Measurements from ENCODE around the gene EXOC6. TPM values are rescaled to one million over a fixed set of nuclear protein-coding genes. Genes with fewer than 3 reads are reported as not detected.

The EXOC6 gene
- polyA plus RNA-seq, 1 donor from 2014 or later: 26.3 TPM

DNA sequence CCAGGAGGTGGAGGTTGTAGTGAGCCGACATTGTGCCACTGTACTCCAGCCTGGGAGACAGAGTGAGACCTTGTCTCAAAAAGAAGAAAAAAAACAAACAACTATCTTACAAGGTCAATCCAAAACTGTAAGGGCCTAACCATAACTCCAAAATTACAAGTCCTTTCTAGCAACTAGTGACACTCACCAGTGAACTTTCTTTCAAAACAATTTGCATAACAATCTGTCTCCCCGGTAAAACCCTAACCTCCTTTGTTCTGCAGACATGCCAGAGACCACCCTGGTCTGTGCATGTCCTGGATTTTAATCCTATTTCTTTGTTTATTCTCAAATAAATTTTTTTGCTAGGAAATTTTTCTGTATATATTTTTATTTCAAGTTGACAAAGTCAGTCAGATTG lies 68.1 kb downstream of the EXOC6 start:
- no peaks in the 10 kb centered on the region for H4K20me1 ChIP-seq (ENCODE audit: insufficient read depth)
- no peak overlapping the region for H3K4me3 ChIP-seq (ENCODE audit: low read length)
- TF ChIP-seq POLR2AphosphoS5 (IDR thresholded peaks at IDR 0.05) (no peak), SMC3 (conservative IDR thresholded peaks at IDR 0.05; ENCODE audit: poor library complexity) (no peak), TAF1 (IDR thresholded peaks at IDR 0.05; ENCODE audit: low read depth) (no peak), MXI1 (conservative IDR thresholded peaks at IDR 0.05; ENCODE audit: poor library complexity, severe bottlenecking) (no peak), EP300 (conservative IDR thresholded peaks at IDR 0.05; ENCODE audit: poor library complexity, severe bottlenecking) (no peak), RAD21 (conservative IDR thresholded peaks at IDR 0.05) (no peak), EZH2 (IDR thresholded peaks at IDR 0.05; ENCODE audit: borderline replicate concordance, insufficient read depth, low read length, poor library complexity, severe bottlenecking) (no peak), REST (IDR thresholded peaks at IDR 0.05; ENCODE audit: borderline replicate concordance) (no peak)
- TF ChIP-seq, protein P1, sequence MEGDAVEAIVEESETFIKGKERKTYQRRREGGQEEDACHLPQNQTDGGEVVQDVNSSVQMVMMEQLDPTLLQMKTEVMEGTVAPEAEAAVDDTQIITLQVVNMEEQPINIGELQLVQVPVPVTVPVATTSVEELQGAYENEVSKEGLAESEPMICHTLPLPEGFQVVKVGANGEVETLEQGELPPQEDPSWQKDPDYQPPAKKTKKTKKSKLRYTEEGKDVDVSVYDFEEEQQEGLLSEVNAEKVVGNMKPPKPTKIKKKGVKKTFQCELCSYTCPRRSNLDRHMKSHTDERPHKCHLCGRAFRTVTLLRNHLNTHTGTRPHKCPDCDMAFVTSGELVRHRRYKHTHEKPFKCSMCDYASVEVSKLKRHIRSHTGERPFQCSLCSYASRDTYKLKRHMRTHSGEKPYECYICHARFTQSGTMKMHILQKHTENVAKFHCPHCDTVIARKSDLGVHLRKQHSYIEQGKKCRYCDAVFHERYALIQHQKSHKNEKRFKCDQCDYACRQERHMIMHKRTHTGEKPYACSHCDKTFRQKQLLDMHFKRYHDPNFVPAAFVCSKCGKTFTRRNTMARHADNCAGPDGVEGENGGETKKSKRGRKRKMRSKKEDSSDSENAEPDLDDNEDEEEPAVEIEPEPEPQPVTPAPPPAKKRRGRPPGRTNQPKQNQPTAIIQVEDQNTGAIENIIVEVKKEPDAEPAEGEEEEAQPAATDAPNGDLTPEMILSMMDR (IDR thresholded peaks at IDR 0.05; ENCODE audit: poor library complexity, severe bottlenecking): no peak
- no peak overlapping the region for H3K27ac ChIP-seq (ENCODE audit: low read length)
- no peak overlapping the region for H2AFZ ChIP-seq (ENCODE audit: low read depth, low read length)
- no peak overlapping the region for H3K9ac ChIP-seq (ENCODE audit: low read length)
- no peaks in the 10 kb centered on the region for H3K27me3 ChIP-seq (ENCODE audit: insufficient read depth, low read depth, low read length)
- H3K4me2 ChIP-seq (ENCODE audit: low read length): no peak overlapping the region
- no peaks in the 10 kb centered on the region for H3K79me2 ChIP-seq (replicated peaks; ENCODE audit: insufficient read depth, low read length)
- no peaks in the 10 kb centered on the region for H3K9me3 ChIP-seq (ENCODE audit: low read length)
- H3K36me3 ChIP-seq (ENCODE audit: insufficient read depth, low read length): peaks cover 6% of the 10 kb centered on the region
- H3F3A ChIP-seq (ENCODE audit: insufficient read depth, low read length, poor library complexity, severe bottlenecking): no peaks in the 10 kb centered on the region
- H3K9me2 ChIP-seq (ENCODE audit: insufficient read depth, low read length): no peaks in the 10 kb centered on the region

DNA sequence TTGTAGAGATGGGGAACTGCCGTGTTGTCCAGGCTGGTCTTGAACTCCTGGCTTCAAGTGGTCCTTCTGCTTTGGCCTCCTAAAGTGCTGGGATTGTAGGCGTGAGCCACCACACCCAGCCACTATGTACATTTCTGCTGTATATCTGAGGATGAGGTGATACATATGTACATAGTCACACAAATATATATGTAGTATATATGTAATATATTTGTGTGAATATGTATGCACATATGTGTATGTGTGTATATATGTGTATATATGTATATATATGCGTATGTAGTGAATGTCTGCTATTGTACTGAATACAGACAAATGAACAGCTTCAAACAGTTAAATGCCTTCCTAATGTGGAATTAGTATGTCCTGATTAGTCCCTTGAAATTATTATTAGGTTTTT lies 70.3 kb downstream of the EXOC6 start:
- no peaks in the 10 kb centered on the region for H4K20me1 ChIP-seq (ENCODE audit: insufficient read depth)
- H3K36me3 ChIP-seq (ENCODE audit: insufficient read depth, low read length): peaks cover 6% of the 10 kb centered on the region
- H3K27ac ChIP-seq (ENCODE audit: low read length): no peak overlapping the region
- no peaks in the 10 kb centered on the region for H3K9me3 ChIP-seq (ENCODE audit: low read length)
- H3K27me3 ChIP-seq (ENCODE audit: insufficient read depth, low read depth, low read length): no peaks in the 10 kb centered on the region
- no peak overlapping the region for H2AFZ ChIP-seq (ENCODE audit: low read depth, low read length)
- H3K9ac ChIP-seq (ENCODE audit: low read length): no peak overlapping the region
- H3F3A ChIP-seq (ENCODE audit: insufficient read depth, low read length, poor library complexity, severe bottlenecking): no peaks in the 10 kb centered on the region
- H3K79me2 ChIP-seq (replicated peaks; ENCODE audit: insufficient read depth, low read length): no peaks in the 10 kb centered on the region
- no peaks in the 10 kb centered on the region for H3K9me2 ChIP-seq (ENCODE audit: insufficient read depth, low read length)
- TF ChIP-seq MXI1 (conservative IDR thresholded peaks at IDR 0.05; ENCODE audit: poor library complexity, severe bottlenecking): no peak
- TF ChIP-seq, protein P1 (IDR thresholded peaks at IDR 0.05; ENCODE audit: poor library complexity, severe bottlenecking): no peak
- no peak for TF ChIP-seq SMC3 (conservative IDR thresholded peaks at IDR 0.05; ENCODE audit: poor library complexity)
- TF ChIP-seq RAD21 (conservative IDR thresholded peaks at IDR 0.05): no peak
- no peak for TF ChIP-seq POLR2AphosphoS5 (IDR thresholded peaks at IDR 0.05)
- TF ChIP-seq EP300 (conservative IDR thresholded peaks at IDR 0.05; ENCODE audit: poor library complexity, severe bottlenecking): no peak
- TF ChIP-seq TAF1 (IDR thresholded peaks at IDR 0.05; ENCODE audit: low read depth): no peak
- no peak for TF ChIP-seq REST (IDR thresholded peaks at IDR 0.05; ENCODE audit: borderline replicate concordance)
- no peak for TF ChIP-seq EZH2 (IDR thresholded peaks at IDR 0.05; ENCODE audit: borderline replicate concordance, insufficient read depth, low read length, poor library complexity, severe bottlenecking)
- no peak overlapping the region for H3K4me2 ChIP-seq (ENCODE audit: low read length)
- no peak overlapping the region for H3K4me3 ChIP-seq (ENCODE audit: low read length)

All from neural cell (in vitro differentiated cells).